CD4-positive, alpha-beta T cell treated with Interleukin-1 beta for 1 hour (primary cell): ENCODE measurements around the gene DCN.

Source experiments
- DNase-seq, 2 donors: peaks; one replicate each; pipeline ENCODE4 v3.0.0-alpha.2; 2020 to 2022

DCN gene

GRCh38 chr12:91098941-91099340 is 83.7 kb downstream of the DCN start:
- no peak for DNase-seq

- DNase-seq = no peak
Observed at GRCh38 chr12:91098461-91098860, 84.2 kb downstream of the DCN start.

- no peak for DNase-seq
Observed at GRCh38 chr12:91094957-91095356, 87.7 kb downstream of the DCN start.

- no peak for DNase-seq
Observed at GRCh38 chr12:91094032-91094662, 88.5 kb downstream of the DCN start.

- no peak for DNase-seq
Observed at GRCh38 chr12:91093341-91093740, 89.3 kb downstream of the DCN start.

- DNase-seq = no peak
Observed at GRCh38 chr12:91091916-91092715, 90.5 kb downstream of the DCN start.
